ENCODE data around the gene CSMD2.

Gene CSMD2

GRCh38 chr1:33637846-33638440, 527.1 kb downstream of the CSMD2 start:
- no peak for DNase-seq (ENCODE audit: low read depth, low spot score)
- H3K4me3 ChIP-seq (ENCODE audit: low read depth, low read length): no peak overlapping the region
- CTCF ChIA-PET: interaction anchor here (1.1 to 4.4 kb wide), 5 partner anchors 7 to 959 kb away, joined by 3 to 30 read pairs (median 11); no protein-coding TSS in a partner anchor
- POLR2A ChIA-PET: no interaction called here
- no peak for TF ChIP-seq CTCF (IDR thresholded peaks at IDR 0.05; ENCODE audit: insufficient read depth, low read length, missing control alignments)

- TF ChIP-seq CTCF (IDR thresholded peaks at IDR 0.05; ENCODE audit: insufficient read depth, low read length, missing control alignments): no peak
- ChIA-PET POLR2A (no interaction called here), CTCF (interaction anchor here (1.0 to 6.5 kb wide), 8 partner anchors 10 to 961 kb away, joined by 3 to 110 read pairs (median 9); no protein-coding TSS in a partner anchor)
- DNase-seq (ENCODE audit: low read depth, low spot score): no peak
- no peak overlapping the region for H3K4me3 ChIP-seq (ENCODE audit: low read depth, low read length)
Observed at GRCh38 chr1:33636209-33636608, 528.8 kb downstream of the CSMD2 start.

- no peak overlapping the region for H3K4me3 ChIP-seq (ENCODE audit: low read depth, low read length)
- no peak for DNase-seq (ENCODE audit: low read depth, low spot score)
- ChIA-PET CTCF (interaction anchor here (1.0 to 6.5 kb wide), 9 partner anchors 11 to 962 kb away, joined by 3 to 110 read pairs (median 11); no protein-coding TSS in a partner anchor), POLR2A (no interaction called here)
- no peak for TF ChIP-seq CTCF (IDR thresholded peaks at IDR 0.05; ENCODE audit: insufficient read depth, low read length, missing control alignments)
Observed at GRCh38 chr1:33635336-33636012, 529.6 kb downstream of the CSMD2 start.

- CTCF ChIA-PET: interaction anchor here (1.2 to 6.5 kb wide), 14 partner anchors 7 to 1109 kb away, joined by 5 to 110 read pairs (median 19); no protein-coding TSS in a partner anchor
- DNase-seq (ENCODE audit: low read depth, low spot score): no peak
Observed at GRCh38 chr1:33634806-33635205, 530.2 kb downstream of the CSMD2 start.

GRCh38 chr1:33634143-33634542, 530.9 kb downstream of the CSMD2 start:
- POLR2A ChIA-PET: interaction anchor here (2.3 kb wide), 1 partner anchor 529 kb away, joined by 6 read pairs; no protein-coding TSS in a partner anchor
- TF ChIP-seq CTCF (IDR thresholded peaks at IDR 0.05; ENCODE audit: insufficient read depth, low read length, missing control alignments): no peak
- CTCF ChIA-PET: interaction anchor here (0.9 to 6.5 kb wide), 23 partner anchors 8 to 1119 kb away, joined by 3 to 110 read pairs (median 11); no protein-coding TSS in a partner anchor
- H3K4me3 ChIP-seq (ENCODE audit: low read depth, low read length): no peak overlapping the region
- DNase-seq (ENCODE audit: low read depth, low spot score): no peak

More at GRCh38 chr1:33634806-33635205, 530.2 kb downstream of the CSMD2 start:
- TF ChIP-seq CTCF (IDR thresholded peaks at IDR 0.05; ENCODE audit: insufficient read depth, low read length, missing control alignments): peak; percentile 75
- H3K4me3 ChIP-seq (ENCODE audit: low read depth, low read length): no peak overlapping the region
- POLR2A ChIA-PET: no interaction called here

Measured in AG04449 (cell line).